ENCODE data around the gene TC2N.
"Not testable (repeated sequence)": the region's sequence is repeated elsewhere in the genome, so short reads cannot be mapped to it uniquely, and the experiment has no call there.

Gene TC2N

GRCh38 chr14:91870001-91870400 lies 2.7 kb upstream of the TC2N start:
- no peak for DNase-seq (ENCODE audit: low read depth in 2 of 2)

GRCh38 chr14:91869556-91869955 lies 2.2 kb upstream of the TC2N start:
- no peak for DNase-seq (ENCODE audit: low read depth in 2 of 2)

- no peak for DNase-seq (ENCODE audit: low read depth in 2 of 2)
Measured at GRCh38 chr14:91866511-91867295, 633 bp downstream of the TC2N start.

GRCh38 chr14:91866061-91866460 lies 1.3 kb downstream of the TC2N start:
- DNase-seq (ENCODE audit: low read depth in 2 of 2): no peak

DNA sequence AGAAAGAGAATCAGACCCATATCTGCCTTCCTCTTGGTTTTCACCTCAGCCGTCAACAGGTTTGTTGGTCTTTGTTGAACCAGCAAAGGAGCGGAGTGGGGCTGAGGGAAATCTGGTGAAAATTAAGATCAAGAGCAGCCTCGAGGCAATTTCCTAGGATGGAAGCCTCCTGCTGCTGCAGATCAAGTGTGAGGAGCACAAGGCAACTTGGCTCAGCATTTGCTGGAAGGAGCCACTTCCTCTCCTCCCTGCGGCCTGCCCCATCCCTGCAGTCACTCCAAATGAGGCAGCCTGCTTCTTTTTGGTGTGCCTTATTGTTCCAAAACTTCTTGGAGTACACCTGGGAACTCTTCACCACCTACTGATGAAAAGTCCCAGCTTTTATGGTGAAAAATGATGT lies 4.9 kb downstream of the TC2N start:
- no peak for DNase-seq (ENCODE audit: low read depth in 2 of 2)

- DNase-seq (ENCODE audit: low read depth in 2 of 2): no peak
Measured at GRCh38 chr14:91861091-91861490, 6.2 kb downstream of the TC2N start.

DNA sequence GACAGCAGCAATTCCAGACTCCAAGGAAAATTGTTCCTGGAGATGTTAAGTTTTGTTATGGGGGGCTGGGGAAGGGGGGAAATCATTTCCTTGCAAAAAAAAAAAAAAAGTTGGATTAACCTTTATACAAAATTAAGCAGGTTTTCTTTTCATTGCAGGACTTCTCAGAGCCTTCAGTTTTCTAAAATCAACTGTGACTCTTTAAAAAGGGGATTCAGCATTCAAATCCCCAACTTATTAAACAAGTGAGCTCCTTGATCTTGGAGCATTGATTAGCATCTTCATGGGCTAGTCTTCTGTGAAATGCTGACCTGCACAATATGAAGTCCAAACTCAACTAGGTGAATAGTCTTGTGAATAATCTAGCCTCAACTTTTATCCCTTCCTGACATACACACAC lies 7.1 kb downstream of the TC2N start:
- DNase-seq (ENCODE audit: low read depth in 2 of 2): no peak

- peak; percentile 33 to 40 for DNase-seq (ENCODE audit: low read depth in 2 of 2)
Measured at GRCh38 chr14:91858536-91859275, 8.6 kb downstream of the TC2N start.

- no peak for DNase-seq (ENCODE audit: low read depth in 2 of 2)
Measured at GRCh38 chr14:91857614-91858013, 9.7 kb downstream of the TC2N start.

- DNase-seq (ENCODE audit: low read depth in 2 of 2): no peak
Measured at GRCh38 chr14:91854327-91854934, 12.9 kb downstream of the TC2N start.

- DNase-seq (ENCODE audit: low read depth in 2 of 2): no peak
Measured at GRCh38 chr14:91851563-91851962, 15.8 kb downstream of the TC2N start.

- no peak for DNase-seq (ENCODE audit: low read depth in 2 of 2)
Measured at GRCh38 chr14:91848504-91849001, 18.8 kb downstream of the TC2N start.

DNA sequence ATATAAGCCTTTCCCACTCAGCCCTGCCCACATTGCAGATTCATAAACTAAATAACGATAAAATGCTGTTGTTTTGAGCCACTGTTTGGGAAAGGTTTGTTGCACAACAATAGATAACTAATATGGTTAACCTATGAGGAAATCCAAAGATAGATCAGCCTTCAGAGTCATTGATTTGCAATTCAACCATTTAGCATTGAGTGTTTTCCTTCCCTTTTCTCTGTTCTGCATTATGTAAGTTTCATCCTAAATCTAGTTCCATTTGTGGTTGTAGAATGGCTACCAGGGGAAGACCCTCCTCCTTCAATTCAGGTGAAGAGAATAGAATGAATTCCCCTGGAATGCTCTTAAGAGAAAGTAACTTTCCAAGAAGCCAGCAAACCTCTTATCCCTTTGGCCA lies 19.6 kb downstream of the TC2N start:
- DNase-seq (ENCODE audit: low read depth in 2 of 2): no peak

GRCh38 chr14:91845652-91846051 lies 21.7 kb downstream of the TC2N start:
- no peak for DNase-seq (ENCODE audit: low read depth in 2 of 2)

DNA sequence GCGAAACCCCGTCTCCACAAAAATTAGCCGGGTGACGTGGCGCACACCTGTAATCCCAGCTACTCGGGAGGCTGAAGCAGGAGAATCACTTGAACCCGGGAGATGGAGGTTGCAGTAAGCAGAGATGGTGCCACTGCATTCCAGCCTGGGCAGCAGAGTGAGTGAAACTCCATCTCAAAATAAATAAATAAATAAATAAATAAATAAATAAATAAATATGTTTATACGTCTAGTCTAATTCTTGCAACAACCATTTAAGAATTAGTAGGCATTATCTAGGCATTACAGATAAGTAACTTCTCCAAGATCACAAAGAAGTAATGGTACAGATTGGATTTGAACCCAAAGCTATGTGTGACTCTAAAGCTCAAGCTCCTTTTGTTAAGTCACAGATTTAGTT lies 22.3 kb downstream of the TC2N start:
- DNase-seq (ENCODE audit: low read depth in 2 of 2): not testable (repeated sequence)

GRCh38 chr14:91844029-91844428 lies 23.3 kb downstream of the TC2N start:
- no peak for DNase-seq (ENCODE audit: low read depth in 2 of 2)

DNA sequence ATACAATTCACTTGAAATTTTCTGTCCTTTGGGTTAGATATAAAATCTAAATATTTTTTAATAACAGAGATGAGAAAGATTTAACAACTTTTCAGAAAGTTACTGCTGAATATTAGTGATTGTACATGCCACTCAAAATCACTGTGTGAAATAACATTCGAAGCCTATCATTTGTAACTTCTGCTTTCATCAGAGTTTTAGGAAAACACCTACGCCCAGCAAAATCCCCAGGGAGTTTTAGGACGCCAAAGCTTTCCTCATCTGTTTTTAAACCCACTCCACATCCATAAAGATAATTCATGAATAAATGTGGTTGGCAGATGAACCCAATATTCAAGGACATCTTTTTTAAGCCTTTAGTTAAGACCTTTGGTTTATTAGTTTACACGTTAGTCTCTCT lies 23.9 kb downstream of the TC2N start:
- DNase-seq (ENCODE audit: low read depth in 2 of 2): no peak

DNA sequence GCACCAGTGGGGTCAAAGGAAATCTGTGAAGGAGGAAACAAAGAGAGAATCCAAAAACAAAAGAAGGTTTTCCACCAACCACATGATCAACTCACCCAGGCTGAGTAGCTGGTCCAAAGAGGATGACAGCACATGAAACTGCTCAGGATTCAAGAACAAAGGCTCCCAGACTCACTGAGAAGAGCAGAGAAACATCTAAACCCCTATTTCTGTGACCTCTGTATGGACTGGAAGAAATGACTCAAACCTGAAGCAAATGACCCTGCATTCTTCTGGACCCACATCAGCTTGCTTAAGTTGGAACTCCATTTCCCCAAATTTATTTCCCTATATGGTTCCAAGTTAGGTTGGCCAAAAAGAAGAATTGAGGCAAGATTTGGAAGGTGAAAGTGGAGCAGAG lies 26.3 kb downstream of the TC2N start:
- no peak for DNase-seq (ENCODE audit: low read depth in 2 of 2)

DNA sequence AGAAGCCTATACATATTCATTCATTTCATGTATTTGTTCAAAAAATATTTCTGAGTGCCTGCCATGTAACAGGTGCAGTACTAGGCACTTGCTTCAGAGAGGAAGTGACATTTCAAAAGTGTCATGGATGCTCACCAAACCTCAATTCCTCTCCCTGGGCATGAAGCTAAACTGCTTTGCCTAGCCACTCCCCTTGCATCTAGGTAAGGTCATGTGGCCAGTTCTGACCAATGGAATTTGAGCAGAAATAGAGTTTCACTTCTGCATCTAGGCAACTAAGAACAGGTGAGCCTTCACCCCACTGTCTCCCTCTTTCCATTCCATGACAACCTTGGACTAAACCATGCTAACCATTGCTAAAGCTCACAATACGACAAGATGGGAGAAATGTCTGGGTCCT lies 27.6 kb downstream of the TC2N start:
- DNase-seq (ENCODE audit: low read depth in 2 of 2): no peak

- no peak for DNase-seq (ENCODE audit: low read depth in 2 of 2)
Measured at GRCh38 chr14:91837076-91837475, 30.3 kb downstream of the TC2N start.

DNA sequence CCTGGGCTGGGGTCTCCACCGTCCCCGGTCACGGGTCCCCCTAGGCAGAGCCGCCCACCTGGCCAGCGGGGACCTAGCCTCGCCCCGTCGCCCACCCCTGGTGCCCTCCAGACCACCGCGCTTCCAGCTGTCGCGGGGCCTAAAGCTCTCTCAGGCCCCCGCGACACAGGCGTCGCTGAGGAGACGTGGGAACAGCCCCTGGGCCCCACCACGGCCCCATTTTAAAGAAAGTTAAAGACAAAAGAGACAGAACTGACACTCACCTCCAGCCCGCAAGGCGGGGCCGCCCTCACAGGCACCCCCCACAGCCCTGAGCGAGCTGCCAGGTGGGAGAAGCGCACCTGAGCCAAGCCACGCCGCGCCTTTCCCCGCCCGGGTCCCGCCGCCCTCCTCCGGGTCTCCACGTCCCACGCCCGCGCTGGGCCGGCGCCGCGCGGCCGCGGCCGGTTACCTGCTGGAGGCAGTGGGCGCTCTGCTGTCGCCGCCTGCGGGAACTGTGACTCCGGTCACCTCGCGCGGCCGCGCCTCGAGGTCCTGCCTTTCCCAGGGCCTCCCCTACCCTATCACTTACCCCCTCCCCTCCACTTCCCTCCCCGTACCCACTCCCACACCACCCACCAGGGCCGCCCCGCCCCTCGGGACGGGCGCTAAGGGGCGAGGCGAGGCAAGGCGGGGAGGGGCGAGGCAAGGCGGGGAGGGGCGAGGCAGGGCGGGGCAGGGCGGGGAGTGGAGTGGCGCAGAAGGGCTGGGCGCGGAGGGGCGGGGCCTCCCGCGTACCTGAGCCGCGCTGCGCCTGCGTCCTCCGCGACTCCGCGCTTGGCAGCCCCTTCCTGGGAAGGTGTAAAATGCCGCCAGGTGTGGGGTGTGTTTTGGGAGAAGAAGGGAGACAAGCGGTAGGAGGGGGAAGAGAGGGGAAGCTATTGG lies 31.2 kb downstream of the TC2N start:
- DNase-seq (ENCODE audit: low read depth in 2 of 2): no peak

All from fibroblast of skin of left biceps (primary cell).